ENCODE results near the gene VPS13D. TPM values are rescaled to one million over a fixed set of nuclear protein-coding genes. Genes with fewer than 3 reads are reported as not detected.

The VPS13D gene
- total and polyA plus RNA-seq, 4 donors, result 10.2 to 68.3 (median 12.6) TPM

- H3K27me3 ChIP-seq (ENCODE audit: control insufficient read depth in 4 of 4, insufficient read depth in 4 of 4, low read length in 3 of 4), result no peaks in the 10 kb centered on the region
- 81% methylated on average over 2 of the region's 2 CpGs for WGBS
- no peak for TF ChIP-seq EGR1 (IDR thresholded peaks at IDR 0.05; ENCODE audit: low read depth in 2 of 2)
- TF ChIP-seq RAD21 (IDR thresholded peaks at IDR 0.05), result peak; percentile 52 to 61
- peak; percentile 32 for TF ChIP-seq CTCF (IDR thresholded peaks at IDR 0.05; ENCODE audit: low read depth, low read length, missing input control)
- no peaks in the 10 kb centered on the region for H3K4me1 ChIP-seq (ENCODE audit: control insufficient read depth in 4 of 4, insufficient read depth in 4 of 4, low read length in 3 of 4)
- no peak overlapping the region for H3K27ac ChIP-seq (ENCODE audit: low read depth in 1 of 2, low read length in 2 of 2)
- H3K36me3 ChIP-seq (ENCODE audit: control insufficient read depth in 4 of 4, insufficient read depth in 3 of 4, low read depth in 1 of 4, low read length in 3 of 4), result peaks cover 12 to 44% (median 32%) of the 10 kb centered on the region in 4 donors
- no peak for DNase-seq (ENCODE audit: low spot score)
- no peaks in the 10 kb centered on the region for H3K9me3 ChIP-seq (ENCODE audit: control insufficient read depth in 4 of 4, low read length in 3 of 4)
- H3K4me3 ChIP-seq (ENCODE audit: low read depth in 1 of 3, low read length in 3 of 3), result no peak overlapping the region
- no peak overlapping the region for H3K9ac ChIP-seq (ENCODE audit: low read depth in 1 of 2, low read length in 2 of 2)
These were observed 14.2 kb downstream of the VPS13D start for GRCh38 chr1:12244078-12244477.

- TF ChIP-seq JUND (IDR thresholded peaks at IDR 0.05) (no peak), EGR1 (IDR thresholded peaks at IDR 0.05; ENCODE audit: low read depth in 2 of 2) (no peak), FOXA2 (IDR thresholded peaks at IDR 0.05) (no peak), NR2F2 (IDR thresholded peaks at IDR 0.05) (no peak), CTCF (IDR thresholded peaks at IDR 0.05; ENCODE audit: low read depth, low read length, missing input control) (no peak), SP1 (IDR thresholded peaks at IDR 0.05) (no peak), HNF4A (conservative IDR thresholded peaks at IDR 0.05) (no peak), ATF3 (IDR thresholded peaks at IDR 0.05) (no peak), REST (IDR thresholded peaks at IDR 0.05) (no peak), ZBTB33 (IDR thresholded peaks at IDR 0.05) (no peak), MAX (IDR thresholded peaks at IDR 0.05) (no peak), YY1 (IDR thresholded peaks at IDR 0.05) (no peak), GABPA (IDR thresholded peaks at IDR 0.05 in 1 of 2, conservative IDR thresholded peaks at IDR 0.05 in 1 of 2) (no peak), RXRA (IDR thresholded peaks at IDR 0.05) (no peak), HNF4G (IDR thresholded peaks at IDR 0.05) (no peak), FOXA1 (IDR thresholded peaks at IDR 0.05) (no peak), RAD21 (IDR thresholded peaks at IDR 0.05) (no peak), TAF1 (conservative IDR thresholded peaks at IDR 0.05) (no peak)
- no peak overlapping the region for H3K4me3 ChIP-seq (ENCODE audit: low read depth in 1 of 3, low read length in 3 of 3)
- 93% methylated on average over 5 of the region's 5 CpGs for WGBS
- H3K9me3 ChIP-seq (ENCODE audit: control insufficient read depth in 4 of 4, low read length in 3 of 4), result no peaks in the 10 kb centered on the region
- no peaks in the 10 kb centered on the region for H3K27me3 ChIP-seq (ENCODE audit: control insufficient read depth in 4 of 4, insufficient read depth in 4 of 4, low read length in 3 of 4)
- no peak overlapping the region for H3K27ac ChIP-seq (ENCODE audit: low read depth in 1 of 2, low read length in 2 of 2)
- peaks cover 12 to 49% (median 37%) of the 10 kb centered on the region in 4 donors for H3K36me3 ChIP-seq (ENCODE audit: control insufficient read depth in 4 of 4, insufficient read depth in 3 of 4, low read depth in 1 of 4, low read length in 3 of 4)
- no peaks in the 10 kb centered on the region for H3K4me1 ChIP-seq (ENCODE audit: control insufficient read depth in 4 of 4, insufficient read depth in 4 of 4, low read length in 3 of 4)
- no peak for DNase-seq (ENCODE audit: low spot score)
- no peak overlapping the region for H3K9ac ChIP-seq (ENCODE audit: low read depth in 1 of 2, low read length in 2 of 2)
These were observed 14.8 kb downstream of the VPS13D start for GRCh38 chr1:12244585-12244984.

Measured in liver (tissue), 9 donors.